Measurements from ENCODE around the gene EMP3. TPM values are rescaled to one million over a fixed set of nuclear protein-coding genes. Genes with fewer than 3 reads are reported as not detected.

Gene EMP3
- total and polyA plus RNA-seq, 2 experiments from 2014 or later = 68.4 to 381 TPM

- Histone ChIP-seq H3K4me2 (no peak overlapping the region), H3K36me3 (replicated peaks; ENCODE audit: insufficient read depth, low read depth) (no peaks in the 10 kb centered on the region), H3K27me3 (no peaks in the 10 kb centered on the region), H3K4me1 (ENCODE audit: insufficient read depth) (no peaks in the 10 kb centered on the region), H3K9me3 (ENCODE audit: low read depth) (no peaks in the 10 kb centered on the region), H4K20me1 (ENCODE audit: insufficient read depth, poor library complexity, severe bottlenecking) (no peaks in the 10 kb centered on the region), H3K9me2 (replicated peaks; ENCODE audit: insufficient read depth) (no peaks in the 10 kb centered on the region), H3K4me3 (no peak overlapping the region), H2AFZ (no peak overlapping the region), H3K79me2 (no peaks in the 10 kb centered on the region), H3K27ac (no peak overlapping the region)
- DNase-seq (ENCODE audit: low spot score) = no peak
- WGBS (ENCODE audit: low lambda C conversion rate, missing lambda C conversion rate) = 95% methylated on average over 9 of the region's 11 CpGs
- TF ChIP-seq CTCF (IDR thresholded peaks at IDR 0.05; ENCODE audit: poor library complexity) (no peak), EZH2 (IDR thresholded peaks at IDR 0.05; ENCODE audit: borderline replicate concordance) (no peak), EZH2phosphoT487 (IDR thresholded peaks at IDR 0.05; ENCODE audit: low read depth, severe bottlenecking, unreplicated experiment) (no peak)
Observed at GRCh38 chr19:48365602-48366001, 40.2 kb downstream of the EMP3 start.

DNA sequence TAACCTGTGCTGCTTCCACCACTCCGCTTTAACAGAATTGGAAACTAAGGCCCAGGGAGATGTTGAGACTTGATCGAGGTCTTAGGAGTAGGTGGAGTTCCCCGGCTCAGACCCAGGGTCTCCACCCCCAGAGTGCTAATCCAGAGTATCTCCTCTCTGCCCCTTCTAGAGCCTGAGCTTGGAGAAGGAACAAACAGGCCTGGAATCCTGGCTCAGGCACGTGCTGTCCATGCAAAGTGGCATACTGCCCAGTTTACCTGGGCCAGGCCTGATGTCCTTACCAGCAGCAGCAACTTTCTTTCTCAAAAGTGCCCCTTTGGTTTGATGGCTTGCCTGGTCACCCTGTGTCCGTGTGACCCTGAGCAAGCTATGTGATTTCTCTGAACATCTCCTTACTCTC lies 42.5 kb downstream of the EMP3 start:
- no peaks in the 10 kb centered on the region for H3K27me3 ChIP-seq
- H3K27ac ChIP-seq = no peak overlapping the region
- DNase-seq (ENCODE audit: low spot score) = no peak
- 63% methylated on average over 5 of the region's 5 CpGs for WGBS (ENCODE audit: low lambda C conversion rate, missing lambda C conversion rate)
- no peak overlapping the region for H2AFZ ChIP-seq
- no peaks in the 10 kb centered on the region for H3K9me2 ChIP-seq (replicated peaks; ENCODE audit: insufficient read depth)
- no peaks in the 10 kb centered on the region for H3K9me3 ChIP-seq (ENCODE audit: low read depth)
- no peak overlapping the region for H3K4me3 ChIP-seq
- peaks cover 8% of the 10 kb centered on the region for H3K4me1 ChIP-seq (ENCODE audit: insufficient read depth)
- no peaks in the 10 kb centered on the region for H3K79me2 ChIP-seq
- no peaks in the 10 kb centered on the region for H3K36me3 ChIP-seq (replicated peaks; ENCODE audit: insufficient read depth, low read depth)
- H4K20me1 ChIP-seq (ENCODE audit: insufficient read depth, poor library complexity, severe bottlenecking) = no peaks in the 10 kb centered on the region
- H3K4me2 ChIP-seq = no peak overlapping the region
- TF ChIP-seq EZH2phosphoT487 (IDR thresholded peaks at IDR 0.05; ENCODE audit: low read depth, severe bottlenecking, unreplicated experiment) = no peak
- TF ChIP-seq CTCF (IDR thresholded peaks at IDR 0.05; ENCODE audit: poor library complexity) = no peak
- TF ChIP-seq EZH2 (IDR thresholded peaks at IDR 0.05; ENCODE audit: borderline replicate concordance) = no peak

GRCh38 chr19:48368936-48369335 lies 43.6 kb downstream of the EMP3 start:
- WGBS (ENCODE audit: low lambda C conversion rate, missing lambda C conversion rate) = 79% methylated on average over 11 of the region's 14 CpGs
- Histone ChIP-seq H3K4me1 (ENCODE audit: insufficient read depth) (peaks cover 10% of the 10 kb centered on the region), H3K9me3 (ENCODE audit: low read depth) (no peaks in the 10 kb centered on the region), H3K36me3 (replicated peaks; ENCODE audit: insufficient read depth, low read depth) (no peaks in the 10 kb centered on the region), H3K79me2 (no peaks in the 10 kb centered on the region), H3K27ac (no peak overlapping the region), H3K4me2 (no peak overlapping the region), H3K9me2 (replicated peaks; ENCODE audit: insufficient read depth) (no peaks in the 10 kb centered on the region), H2AFZ (no peak overlapping the region), H4K20me1 (ENCODE audit: insufficient read depth, poor library complexity, severe bottlenecking) (no peaks in the 10 kb centered on the region), H3K27me3 (no peaks in the 10 kb centered on the region), H3K4me3 (no peak overlapping the region)
- no peak for DNase-seq (ENCODE audit: low spot score)
- no peak for TF ChIP-seq CTCF (IDR thresholded peaks at IDR 0.05; ENCODE audit: poor library complexity)
- TF ChIP-seq EZH2 (IDR thresholded peaks at IDR 0.05; ENCODE audit: borderline replicate concordance) = no peak
- TF ChIP-seq EZH2phosphoT487 (IDR thresholded peaks at IDR 0.05; ENCODE audit: low read depth, severe bottlenecking, unreplicated experiment) = no peak

DNA sequence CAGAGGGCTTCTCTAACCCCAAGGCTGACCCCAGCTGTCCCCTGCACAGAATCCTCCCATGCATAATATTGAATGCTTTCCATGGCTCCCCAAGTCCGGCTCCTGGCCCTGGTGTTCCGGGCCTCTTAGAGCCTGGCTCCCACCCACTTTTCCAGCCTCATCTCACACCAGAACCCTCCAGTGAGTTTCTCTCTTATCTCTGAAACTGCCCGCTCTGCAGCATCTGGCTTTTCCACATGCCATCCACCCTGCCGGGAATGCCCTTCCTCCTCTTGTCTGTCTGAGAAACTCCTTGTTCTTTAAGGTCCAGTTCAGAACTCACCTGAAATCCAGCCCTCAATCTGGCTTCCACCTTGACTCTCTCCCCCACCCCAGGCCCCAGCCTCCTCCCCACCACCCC lies 45.6 kb downstream of the EMP3 start:
- Histone ChIP-seq H3K9me2 (replicated peaks; ENCODE audit: insufficient read depth) (no peaks in the 10 kb centered on the region), H4K20me1 (ENCODE audit: insufficient read depth, poor library complexity, severe bottlenecking) (no peaks in the 10 kb centered on the region), H2AFZ (no peak overlapping the region), H3K36me3 (replicated peaks; ENCODE audit: insufficient read depth, low read depth) (no peaks in the 10 kb centered on the region), H3K9me3 (ENCODE audit: low read depth) (no peaks in the 10 kb centered on the region), H3K27ac (no peak overlapping the region), H3K27me3 (no peaks in the 10 kb centered on the region), H3K4me3 (no peak overlapping the region), H3K4me1 (ENCODE audit: insufficient read depth) (peaks cover 10% of the 10 kb centered on the region), H3K79me2 (no peaks in the 10 kb centered on the region), H3K4me2 (no peak overlapping the region)
- WGBS (ENCODE audit: low lambda C conversion rate, missing lambda C conversion rate) = 71% methylated on average over 4 of the region's 4 CpGs
- DNase-seq (ENCODE audit: low spot score) = no peak
- TF ChIP-seq CTCF (IDR thresholded peaks at IDR 0.05; ENCODE audit: poor library complexity) = no peak
- no peak for TF ChIP-seq EZH2 (IDR thresholded peaks at IDR 0.05; ENCODE audit: borderline replicate concordance)
- no peak for TF ChIP-seq EZH2phosphoT487 (IDR thresholded peaks at IDR 0.05; ENCODE audit: low read depth, severe bottlenecking, unreplicated experiment)
